NCI-H1436 treated with DMSO at 0.1 percent for 48 hours (cell line): Measurements from ENCODE around the gene EXD3.

Experiments used
- DNase-seq: peaks from one replicate; lab custom pipeline; 2025; lab: John Stamatoyannopoulos, UW

The EXD3 gene

GRCh38 chr9:137294681-137295237, 128.2 kb downstream of the EXD3 start:
- no peak for DNase-seq

- no peak for DNase-seq
These were observed 128.8 kb downstream of the EXD3 start for GRCh38 chr9:137294091-137294680.

- no peak for DNase-seq
These were observed 129.4 kb downstream of the EXD3 start for GRCh38 chr9:137293482-137294090.

- no peak for DNase-seq
These were observed 129.9 kb downstream of the EXD3 start for GRCh38 chr9:137293094-137293481.

GRCh38 chr9:137286975-137287383, 136.0 kb downstream of the EXD3 start:
- DNase-seq = no peak

GRCh38 chr9:137281345-137282116, 141.4 kb downstream of the EXD3 start:
- no peak for DNase-seq

- DNase-seq = no peak
These were observed 142.3 kb downstream of the EXD3 start for GRCh38 chr9:137280474-137281344.

GRCh38 chr9:137279741-137280473, 143.1 kb downstream of the EXD3 start:
- no peak for DNase-seq

GRCh38 chr9:137278721-137279711, 143.9 kb downstream of the EXD3 start:
- DNase-seq = no peak

- no peak for DNase-seq
These were observed 144.8 kb downstream of the EXD3 start for GRCh38 chr9:137278061-137278701.

- no peak for DNase-seq
These were observed 145.5 kb downstream of the EXD3 start, which contains the start of gene TOR4A for GRCh38 chr9:137277329-137278041. TSS of gene TOR4A (plus strand) at chr9:137277726. CDS start at chr9:137278690, 964 bp downstream.

GRCh38 chr9:137276473-137277328, 146.3 kb downstream of the EXD3 start:
- DNase-seq = no peak

- no peak for DNase-seq
These were observed 147.1 kb downstream of the EXD3 start for GRCh38 chr9:137275588-137276472.

- no peak for DNase-seq
These were observed 147.8 kb downstream of the EXD3 start for GRCh38 chr9:137275203-137275587.

GRCh38 chr9:137273611-137274320, 149.2 kb downstream of the EXD3 start:
- no peak for DNase-seq

- DNase-seq = no peak
These were observed 149.9 kb downstream of the EXD3 start for GRCh38 chr9:137273095-137273490.
